HG03175 (cell line): ENCODE results near the gene CENPM.
A peak's percentile ranks its signal among the peaks of the same experiment; 100 is the strongest.

ENCODE experiments used
- ATAC-seq: cut with Tn5 transposase; IDR thresholded peaks from one replicate; pipeline ENCODE4 v1.9.1; 2021; ENCODE audit warnings: mild to moderate bottlenecking, moderate library complexity; ENCODE audit not compliant: unreplicated experiment

CENPM gene

GRCh38 chr22:41946629-41947423 lies at the start of gene CENPM:
Gene CENPM (minus strand): TSS chr22:41947152. CDS start chr22:41947076, 76 bp downstream.
- ATAC-seq, result peak; percentile 81

- ATAC-seq, result no peak
These were observed 48.3 kb upstream of the CENPM start for GRCh38 chr22:41995211-41995610.

GRCh38 chr22:41992496-41992895 lies 45.5 kb upstream of the CENPM start:
- ATAC-seq, result no peak

GRCh38 chr22:41991111-41991510 lies 44.2 kb upstream of the CENPM start:
- no peak for ATAC-seq

GRCh38 chr22:41989246-41989645 lies 42.3 kb upstream of the CENPM start:
- ATAC-seq, result no peak

- ATAC-seq, result no peak
These were observed 40.3 kb upstream of the CENPM start for GRCh38 chr22:41987276-41987675.

GRCh38 chr22:41983513-41984405 lies 36.8 kb upstream of the CENPM start:
- no peak for ATAC-seq

- no peak for ATAC-seq
These were observed 35.9 kb upstream of the CENPM start for GRCh38 chr22:41982865-41983264.

- ATAC-seq, result no peak
These were observed 32.7 kb upstream of the CENPM start for GRCh38 chr22:41979423-41980250.

GRCh38 chr22:41978732-41979131 lies 31.8 kb upstream of the CENPM start:
- ATAC-seq, result no peak

GRCh38 chr22:41976961-41977566 lies 30.1 kb upstream of the CENPM start:
- ATAC-seq, result no peak

- ATAC-seq, result no peak
These were observed 29.3 kb upstream of the CENPM start for GRCh38 chr22:41976070-41976901.

GRCh38 chr22:41975299-41976069 lies 28.5 kb upstream of the CENPM start:
- no peak for ATAC-seq

GRCh38 chr22:41974691-41975290 lies 27.8 kb upstream of the CENPM start:
- ATAC-seq, result no peak

- no peak for ATAC-seq
These were observed 24.5 kb upstream of the CENPM start for GRCh38 chr22:41971431-41971830.

GRCh38 chr22:41970601-41971000 lies 23.6 kb upstream of the CENPM start:
- no peak for ATAC-seq

GRCh38 chr22:41969110-41969646 lies 22.2 kb upstream of the CENPM start, which contains the start of gene SEPTIN3:
Gene SEPTIN3 (plus strand): TSS chr22:41969443. CDS start chr22:41971493, 2,050 bp downstream.
- no peak for ATAC-seq

- no peak for ATAC-seq
These were observed 21.6 kb upstream of the CENPM start for GRCh38 chr22:41968601-41969000.
